Sigmoid colon (tissue), 7 donors: ENCODE data around the gene RIMBP2. TPM values are rescaled to one million over a fixed set of nuclear protein-coding genes. Genes with fewer than 3 reads are reported as not detected.

Experiments used
- DNase-seq: peaks from one replicate; pipeline ENCODE4 v3.0.0-alpha.2; 2019
- H3K27ac ChIP-seq, 4 donors: fragments of 200-600 bp; sonication (generic); one replicate each; pipeline ENCODE4 v1.5.1; 2016 to 2019; ENCODE audit warnings: mild to moderate bottlenecking in 1 of 4
- H3K27me3 ChIP-seq, 3 donors: fragments of 200-600 bp; sonication (generic); one replicate each; pipeline ENCODE4 v1.5.1; 2019; ENCODE audit warnings: mild to moderate bottlenecking in 1 of 3
- H3K36me3 ChIP-seq, 4 donors: fragments of 200-600 bp; sonication (generic); one replicate each; pipeline ENCODE4 v1.5.1; 2016 to 2019
- H3K4me1 ChIP-seq, 4 donors: fragments of 200-600 bp; sonication (generic); one replicate each; pipeline ENCODE4 v1.5.1; 2017 to 2019
- H3K4me3 ChIP-seq, 4 donors: fragments of 200-600 bp; sonication (generic); one replicate each; pipeline ENCODE4 v1.5.1; 2017 to 2019; ENCODE audit warnings: mild to moderate bottlenecking in 2 of 4, moderate library complexity in 1 of 4
- H3K9me3 ChIP-seq, 4 donors: fragments of 200-600 bp in 3 of 4; sonication (generic) in 3 of 4; one replicate each; pipeline versions ENCODE4 v1.5.1 to v1.6.1; 2013 to 2019
- EP300 ChIP-seq, 4 donors: sonication (generic); formaldehyde crosslinking; IDR thresholded peaks; one replicate each; pipeline ENCODE4 v1.6.1; 2017; ENCODE audit warnings: antibody characterized with exemption in 4 of 4
- POLR2A ChIP-seq, 2 donors: fragments of 450-650 bp; IDR thresholded peaks; one replicate each; pipeline ENCODE4 v1.6.1; 2016; ENCODE audit warnings: antibody characterized with exemption in 2 of 2, mild to moderate bottlenecking in 2 of 2, moderate library complexity in 2 of 2
- POLR2AphosphoS5 ChIP-seq, 4 donors: sonication (generic); formaldehyde crosslinking; IDR thresholded peaks; one replicate each; pipeline ENCODE4 v1.6.1; 2017; ENCODE audit warnings: antibody characterized with exemption in 4 of 4
- WGBS, 2 donors: extraction: QIAGEN DNeasy Blood & Tissue Kit; methylation state at CpG; one replicate each; pipeline ENCODE4 v1.1.7; 2013; 5-methylcytosine and 5-hydroxymethylcytosine counted together
- intact Hi-C: fragments of 100-400 bp; cut with DNase I; formaldehyde crosslinking; loops from one replicate; pipeline ENCODE4 v1.15.1; 2023
- polyA plus RNA-seq, 3 donors: library from polyadenylated mRNA; stranded (reverse); fragments of 200-250 nt; gene quantifications; one replicate each; pipeline ENCODE4 v1.2.3, GENCODE V29; 2013
- total RNA-seq, 4 donors: library from RNA; depleted of rRNA; stranded (reverse); fragments of >200 nt; gene quantifications; one replicate each; pipeline ENCODE4 v1.1.0, GENCODE V29; 2016
- TF ChIP-seq, protein P1 (sequence below), 4 experiments: fragments of 450-650 bp in 3 of 4; fragments of 200-600 bp in 1 of 4; IDR thresholded peaks; one replicate each; pipeline ENCODE4 v1.5.1; 2016 to 2019; ENCODE audit warnings: antibody characterized with exemption in 4 of 4, mild to moderate bottlenecking in 3 of 4, moderate library complexity in 2 of 4
- donor health status: healthy with polysubstance abuse.
- donor health status: Bipolar disorder and iron deficiency.
- donor health status: healthy.

The RIMBP2 gene
- total and polyA plus RNA-seq, 7 donors, result under 0.01 to 5.5 (median 1.4) TPM

DNA sequence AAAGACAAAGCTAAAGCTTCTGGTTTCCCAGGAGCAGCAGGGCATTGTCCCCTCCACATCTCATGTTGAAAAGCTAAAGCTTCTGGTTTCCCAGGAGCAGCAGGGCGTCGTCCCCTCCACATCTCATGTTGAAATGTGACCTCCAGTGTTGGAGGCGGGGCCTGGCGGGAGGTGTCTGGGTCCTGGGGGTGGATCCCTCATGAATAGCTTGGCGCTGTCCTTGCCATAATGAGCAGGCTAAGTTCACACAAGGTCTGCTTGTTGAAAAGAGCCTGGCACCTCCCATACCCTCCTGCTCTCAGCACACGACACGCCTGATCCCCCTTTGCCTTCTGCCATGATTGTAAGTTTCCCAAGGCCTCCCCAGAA is 254.7 kb downstream of the RIMBP2 start:
- intact Hi-C loops, result no loop called here
- TF ChIP-seq POLR2AphosphoS5 (IDR thresholded peaks at IDR 0.05) (no peak), EP300 (IDR thresholded peaks at IDR 0.05) (no peak), POLR2A (IDR thresholded peaks at IDR 0.05) (no peak)
- TF ChIP-seq, protein P1, sequence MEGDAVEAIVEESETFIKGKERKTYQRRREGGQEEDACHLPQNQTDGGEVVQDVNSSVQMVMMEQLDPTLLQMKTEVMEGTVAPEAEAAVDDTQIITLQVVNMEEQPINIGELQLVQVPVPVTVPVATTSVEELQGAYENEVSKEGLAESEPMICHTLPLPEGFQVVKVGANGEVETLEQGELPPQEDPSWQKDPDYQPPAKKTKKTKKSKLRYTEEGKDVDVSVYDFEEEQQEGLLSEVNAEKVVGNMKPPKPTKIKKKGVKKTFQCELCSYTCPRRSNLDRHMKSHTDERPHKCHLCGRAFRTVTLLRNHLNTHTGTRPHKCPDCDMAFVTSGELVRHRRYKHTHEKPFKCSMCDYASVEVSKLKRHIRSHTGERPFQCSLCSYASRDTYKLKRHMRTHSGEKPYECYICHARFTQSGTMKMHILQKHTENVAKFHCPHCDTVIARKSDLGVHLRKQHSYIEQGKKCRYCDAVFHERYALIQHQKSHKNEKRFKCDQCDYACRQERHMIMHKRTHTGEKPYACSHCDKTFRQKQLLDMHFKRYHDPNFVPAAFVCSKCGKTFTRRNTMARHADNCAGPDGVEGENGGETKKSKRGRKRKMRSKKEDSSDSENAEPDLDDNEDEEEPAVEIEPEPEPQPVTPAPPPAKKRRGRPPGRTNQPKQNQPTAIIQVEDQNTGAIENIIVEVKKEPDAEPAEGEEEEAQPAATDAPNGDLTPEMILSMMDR (IDR thresholded peaks at IDR 0.05), result no peak
- 69 to 72% methylated on average over 7 of the region's 7 CpGs for WGBS, 2 donors
- H3K9me3 ChIP-seq, result no peaks in the 10 kb centered on the region
- H3K27me3 ChIP-seq, result peaks cover 0 to 4% (median 0%) of the 10 kb centered on the region in 3 donors
- no peaks in the 10 kb centered on the region for H3K4me1 ChIP-seq
- DNase-seq, result no peak
- H3K27ac ChIP-seq, result no peak overlapping the region
- no peaks in the 10 kb centered on the region for H3K36me3 ChIP-seq
- H3K4me3 ChIP-seq, result no peak overlapping the region

DNA sequence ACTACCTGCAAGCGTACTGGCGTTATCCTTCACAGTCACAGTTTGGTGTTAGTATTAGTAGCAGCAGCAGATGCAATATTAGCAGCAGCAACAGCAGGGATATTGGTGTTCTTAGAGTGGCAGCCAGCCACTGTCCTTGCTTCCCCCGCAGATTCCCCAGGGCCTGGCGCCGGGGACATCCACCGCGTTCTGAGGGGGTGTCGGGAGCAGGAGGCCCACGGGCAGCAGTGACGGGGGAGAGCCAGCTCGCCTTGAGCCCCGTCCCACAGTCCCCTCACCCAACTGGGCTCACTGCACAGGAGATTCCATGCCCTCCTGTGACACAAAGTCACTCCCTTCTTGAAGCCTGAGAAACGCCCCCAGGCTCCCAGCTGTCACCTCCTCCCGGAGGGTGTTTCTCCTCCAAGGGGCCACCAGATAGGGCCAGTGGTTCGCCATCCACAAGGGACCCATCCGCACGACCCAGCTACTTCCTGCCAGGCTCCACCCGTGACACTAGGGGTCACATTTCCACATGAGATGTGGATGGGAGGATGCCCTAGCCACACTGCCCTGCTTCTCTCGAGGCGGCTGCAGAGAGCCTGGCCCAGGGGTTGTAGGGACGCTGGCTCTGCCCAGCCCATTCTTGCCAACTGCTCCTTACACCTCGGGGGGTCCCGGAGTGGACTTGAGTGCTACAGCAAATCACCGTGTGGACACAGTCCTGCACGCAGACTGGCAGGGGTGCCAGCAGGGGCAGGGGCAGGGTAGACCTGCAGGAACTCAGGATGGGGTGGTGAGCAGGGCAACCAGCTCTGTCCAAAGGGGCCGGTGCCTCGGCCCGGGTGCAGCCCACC is 255.3 kb downstream of the RIMBP2 start:
- no peak for DNase-seq
- intact Hi-C loops, result no loop called here
- Histone ChIP-seq H3K4me1 (no peaks in the 10 kb centered on the region), H3K9me3 (no peaks in the 10 kb centered on the region), H3K36me3 (no peaks in the 10 kb centered on the region), H3K27ac (no peak overlapping the region), H3K27me3 (peaks cover 0 to 4% (median 0%) of the 10 kb centered on the region in 3 donors), H3K4me3 (no peak overlapping the region)
- 86 to 87% methylated on average over 28 of the region's 28 CpGs for WGBS, 2 donors
- TF ChIP-seq EP300 (IDR thresholded peaks at IDR 0.05), result no peak
- TF ChIP-seq, protein P1 (IDR thresholded peaks at IDR 0.05), result no peak
- TF ChIP-seq POLR2AphosphoS5 (IDR thresholded peaks at IDR 0.05), result no peak
- TF ChIP-seq POLR2A (IDR thresholded peaks at IDR 0.05), result no peak

DNA sequence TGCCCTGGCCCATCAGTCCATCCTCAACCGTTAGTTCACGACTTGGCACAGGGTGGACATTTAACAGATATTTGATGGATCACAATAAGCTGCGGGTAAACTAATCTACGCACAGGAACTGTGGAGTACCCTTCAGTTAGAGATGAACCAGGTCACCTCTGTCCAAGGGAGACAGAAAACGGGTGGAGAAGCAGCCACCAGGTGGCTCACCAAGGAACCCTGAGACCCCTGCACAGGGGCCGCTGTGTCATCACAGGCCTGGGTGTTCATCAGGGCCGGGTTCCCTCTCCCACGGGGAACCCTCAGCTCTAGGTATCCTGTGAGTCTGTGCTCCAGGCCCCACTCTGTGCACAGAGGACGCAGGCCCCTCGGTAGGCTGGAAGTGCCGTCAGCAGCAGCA is 256.2 kb downstream of the RIMBP2 start:
- intact Hi-C loops, result no loop called here
- Histone ChIP-seq H3K36me3 (no peaks in the 10 kb centered on the region), H3K27ac (no peak overlapping the region), H3K4me1 (no peaks in the 10 kb centered on the region), H3K4me3 (no peak overlapping the region), H3K9me3 (no peaks in the 10 kb centered on the region), H3K27me3 (no peaks in the 10 kb centered on the region)
- 72 to 83% methylated on average over 11 of the region's 11 CpGs for WGBS, 2 donors
- no peak for DNase-seq
- TF ChIP-seq POLR2A (IDR thresholded peaks at IDR 0.05) (no peak), EP300 (IDR thresholded peaks at IDR 0.05) (no peak), POLR2AphosphoS5 (IDR thresholded peaks at IDR 0.05) (no peak)
- TF ChIP-seq, protein P1 (IDR thresholded peaks at IDR 0.05), result no peak

DNA sequence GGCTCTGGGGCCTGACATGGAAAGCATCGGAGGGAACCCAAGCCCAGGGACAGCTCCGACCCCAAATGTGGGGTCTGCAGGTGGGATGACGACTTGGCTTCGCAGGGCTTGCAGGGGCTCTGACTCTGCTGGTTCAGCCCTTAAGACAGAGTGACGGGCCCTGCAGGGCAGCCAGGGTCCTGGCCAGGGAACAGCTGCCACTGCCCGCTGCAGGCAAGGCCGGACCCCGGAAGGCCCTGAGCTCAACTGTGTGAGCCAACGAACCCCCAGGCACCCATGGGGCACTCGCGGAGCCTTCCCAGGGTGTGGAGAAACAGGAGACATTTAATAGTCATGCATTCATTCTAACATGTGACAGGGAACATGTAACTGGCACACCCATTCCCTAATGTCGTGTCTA is 257.8 kb downstream of the RIMBP2 start:
- TF ChIP-seq EP300 (IDR thresholded peaks at IDR 0.05), result no peak
- TF ChIP-seq, protein P1 (IDR thresholded peaks at IDR 0.05), result no peak
- no peak for TF ChIP-seq POLR2AphosphoS5 (IDR thresholded peaks at IDR 0.05)
- no peak for TF ChIP-seq POLR2A (IDR thresholded peaks at IDR 0.05)
- no peaks in the 10 kb centered on the region for H3K4me1 ChIP-seq

More for the DNA sequence above, 257.8 kb downstream of the RIMBP2 start:
- no peak overlapping the region for H3K27ac ChIP-seq
- H3K27me3 ChIP-seq, result no peaks in the 10 kb centered on the region
- no peak overlapping the region for H3K4me3 ChIP-seq
- WGBS, 2 donors, result 80 to 84% methylated on average over 12 of the region's 12 CpGs
- no peak for DNase-seq
- intact Hi-C loops, result no loop called here
- no peaks in the 10 kb centered on the region for H3K36me3 ChIP-seq
- H3K9me3 ChIP-seq, result no peaks in the 10 kb centered on the region
